HepG2 (cell line): Measurements from ENCODE around the gene PRKCD. TPM values are rescaled to one million over a fixed set of nuclear protein-coding genes. Genes with fewer than 3 reads are reported as not detected.

Experiments used
- BRD4 ChIP-seq: sonication (generic); formaldehyde crosslinking; IDR thresholded peaks from 2 replicates; pipeline ENCODE4 v1.4.0; 2020; ENCODE audit warnings: missing genetic modification reagents
- CENPT ChIP-seq: sonication (generic); formaldehyde crosslinking; IDR thresholded peaks from 2 replicates; pipeline ENCODE4 v1.8.0; 2022; ENCODE audit warnings: low read depth, mild to moderate bottlenecking, moderate library complexity, missing genetic modification reagents
- FOSL2 ChIP-seq: sonication (generic); formaldehyde crosslinking; IDR thresholded peaks from 2 replicates; pipeline ENCODE4 v1.4.0; 2020; ENCODE audit warnings: missing genetic modification reagents
- HMGA1 ChIP-seq: sonication (generic); formaldehyde crosslinking; conservative IDR thresholded peaks from 2 replicates; pipeline ENCODE4 v1.4.0; 2020; ENCODE audit warnings: missing genetic modification reagents
- IKZF5 ChIP-seq: IDR thresholded peaks from 2 replicates; pipeline ENCODE4 v1.6.1; 2018; ENCODE audit warnings: missing genetic modification reagents, mild to moderate bottlenecking, missing compliant biosample characterization
- KAT8 ChIP-seq: IDR thresholded peaks from 2 replicates; pipeline ENCODE4 v1.6.1; 2016; ENCODE audit warnings: missing genetic modification reagents, missing compliant biosample characterization
- KLF9 ChIP-seq: IDR thresholded peaks from 2 replicates; pipeline ENCODE4 v1.6.1; 2016; ENCODE audit warnings: low read depth
- MBD4 ChIP-seq: IDR thresholded peaks from 2 replicates; pipeline ENCODE4 v1.6.1; 2012; ENCODE audit warnings: low read length, inconsistent platforms, borderline replicate concordance
- MIER2 ChIP-seq: IDR thresholded peaks from 2 replicates; pipeline ENCODE4 v1.6.1; 2016; ENCODE audit warnings: missing biosample characterization, missing genetic modification reagents
- NFE2 ChIP-seq: sonication (generic); formaldehyde crosslinking; IDR thresholded peaks from 2 replicates; pipeline ENCODE4 v1.4.0; 2020; ENCODE audit warnings: missing genetic modification reagents
- NR2F2 ChIP-seq: IDR thresholded peaks from 2 replicates; pipeline ENCODE4 v1.6.1; 2012; ENCODE audit warnings: low read depth, inconsistent platforms, borderline replicate concordance
- RARA ChIP-seq: IDR thresholded peaks from 2 replicates; pipeline ENCODE4 v1.6.1; 2016; ENCODE audit warnings: missing genetic modification reagents, missing compliant biosample characterization
- SKI ChIP-seq: fragments of 450-650 bp; IDR thresholded peaks from one replicate; pipeline ENCODE4 v1.6.1; 2018; ENCODE audit warnings: mild to moderate bottlenecking; ENCODE audit not compliant: partially characterized antibody
- ZFYVE20 ChIP-seq: sonication (generic); formaldehyde crosslinking; IDR thresholded peaks from 2 replicates; pipeline ENCODE4 v1.8.0; 2023; ENCODE audit warnings: low read depth, mild to moderate bottlenecking, moderate library complexity, missing genetic modification reagents, borderline replicate concordance
- polyA plus RNA-seq, 8 experiments: library from polyadenylated mRNA; depleted of rRNA in 3 of 8; stranded (reverse) in 7 of 8; unstranded in 1 of 8; fragments of >200 nt; fragmentation: Illumina TruSeq in 4 of 8; extraction: Trizol in 4 of 8; gene quantifications; 2 replicates each; pipeline versions ENCODE4 v1.2.1 to v1.2.3, GENCODE V29; 2011 to 2016; ENCODE audit warnings: low read depth in 4 of 8, missing spikeins in 1 of 8, mixed read lengths in 1 of 8; ENCODE audit not compliant: insufficient read depth in 1 of 8
- total RNA-seq, 5 experiments: library from RNA; depleted of rRNA; stranded (reverse); fragments of >200 nt; fragmentation: Illumina TruSeq; extraction: Trizol; gene quantifications; 2 replicates each; pipeline ENCODE4 v1.2.3, GENCODE V29; 2016; ENCODE audit warnings: low read depth in 1 of 5
- TF ChIP-seq, protein P1 (sequence below): sonication (generic); formaldehyde crosslinking; IDR thresholded peaks from 2 replicates; pipeline ENCODE4 v1.4.0; 2020; ENCODE audit warnings: mild to moderate bottlenecking, missing genetic modification reagents
- TF ChIP-seq, protein P2 (sequence below): sonication (generic); formaldehyde crosslinking; IDR thresholded peaks from 2 replicates; pipeline ENCODE4 v1.8.1; 2023; ENCODE audit warnings: mild to moderate bottlenecking, moderate library complexity, missing genetic modification reagents
- TF ChIP-seq, protein P3 (sequence below): sonication (generic); formaldehyde crosslinking; IDR thresholded peaks from 2 replicates; pipeline ENCODE4 v1.4.0; 2020; ENCODE audit warnings: missing genetic modification reagents
- TF ChIP-seq, protein P4 (sequence below): IDR thresholded peaks from 2 replicates; pipeline ENCODE4 v1.6.1; 2016; ENCODE audit warnings: missing genetic modification reagents, missing compliant biosample characterization
- TF ChIP-seq, protein P5 (sequence below): IDR thresholded peaks from 2 replicates; pipeline ENCODE4 v1.6.1; 2016; ENCODE audit warnings: low read depth
- TF ChIP-seq, protein P6 (sequence below): sonication (generic); IDR thresholded peaks from 2 replicates; pipeline ENCODE4 v1.6.1; 2016; ENCODE audit warnings: low read depth, borderline replicate concordance

The PRKCD gene
- total and polyA plus RNA-seq, 2 of the 13 experiments (the other 11 are each of a cell fraction or from before 2014, with no cell fraction given) = 1.6 to 40.7 TPM

DNA sequence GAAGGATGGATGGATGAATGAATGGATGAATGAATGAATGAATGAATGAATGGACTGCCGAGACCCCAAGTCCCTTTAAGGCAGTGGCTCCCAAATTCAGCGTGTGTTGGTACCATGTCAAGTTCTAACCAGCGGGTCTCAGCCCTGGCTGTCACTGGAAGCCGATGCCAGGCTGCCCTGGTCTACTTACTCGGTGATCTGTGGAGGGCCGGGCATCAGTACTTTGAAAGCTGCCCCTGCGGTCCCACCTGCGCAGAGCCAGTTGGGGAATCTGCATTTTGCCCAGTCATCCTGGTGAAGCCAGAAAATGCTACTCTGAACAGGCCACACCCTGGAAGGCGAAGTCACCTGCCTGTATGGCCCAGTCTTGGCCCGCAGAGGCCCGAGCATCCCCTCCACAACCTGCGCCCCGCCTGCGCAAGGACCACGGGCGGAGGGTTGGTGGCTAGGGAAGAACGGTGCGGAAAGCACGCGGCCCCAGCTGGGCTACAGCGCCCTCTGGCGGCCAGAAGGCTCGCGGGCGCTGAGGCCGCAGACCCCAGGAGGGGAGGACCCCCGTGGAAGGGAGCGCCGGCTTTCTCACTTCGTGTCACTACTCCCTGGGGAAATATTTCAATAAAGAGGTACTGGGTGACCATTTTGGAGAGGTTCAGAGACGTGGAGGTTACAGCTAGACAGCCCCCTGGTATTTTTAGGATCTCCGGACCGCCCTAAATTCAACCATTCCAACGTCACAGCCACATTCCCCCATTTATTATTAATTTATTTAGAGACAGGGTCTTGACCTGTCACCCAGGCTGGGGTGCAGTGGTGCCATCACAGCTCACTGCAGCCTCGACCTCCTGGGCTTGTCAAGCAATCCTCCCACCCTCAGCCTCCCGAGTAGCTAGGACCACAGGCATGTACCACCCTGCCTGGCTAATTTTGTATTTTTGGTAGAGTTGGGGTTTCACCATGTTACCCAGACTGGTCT, 34.9 kb downstream of the PRKCD start (continued):
- 0 out of 2 replicates have a peak, but pooled peaks have one; percentile 22 for TF ChIP-seq IKZF5 (CRISPR knock-in tag)
- no peak for TF ChIP-seq CENPT (CRISPR knock-in tag)
- TF ChIP-seq KAT8 (CRISPR knock-in tag) = no peak
- no peak for TF ChIP-seq FOSL2
- TF ChIP-seq MBD4 = no peak
- TF ChIP-seq, protein P1, sequence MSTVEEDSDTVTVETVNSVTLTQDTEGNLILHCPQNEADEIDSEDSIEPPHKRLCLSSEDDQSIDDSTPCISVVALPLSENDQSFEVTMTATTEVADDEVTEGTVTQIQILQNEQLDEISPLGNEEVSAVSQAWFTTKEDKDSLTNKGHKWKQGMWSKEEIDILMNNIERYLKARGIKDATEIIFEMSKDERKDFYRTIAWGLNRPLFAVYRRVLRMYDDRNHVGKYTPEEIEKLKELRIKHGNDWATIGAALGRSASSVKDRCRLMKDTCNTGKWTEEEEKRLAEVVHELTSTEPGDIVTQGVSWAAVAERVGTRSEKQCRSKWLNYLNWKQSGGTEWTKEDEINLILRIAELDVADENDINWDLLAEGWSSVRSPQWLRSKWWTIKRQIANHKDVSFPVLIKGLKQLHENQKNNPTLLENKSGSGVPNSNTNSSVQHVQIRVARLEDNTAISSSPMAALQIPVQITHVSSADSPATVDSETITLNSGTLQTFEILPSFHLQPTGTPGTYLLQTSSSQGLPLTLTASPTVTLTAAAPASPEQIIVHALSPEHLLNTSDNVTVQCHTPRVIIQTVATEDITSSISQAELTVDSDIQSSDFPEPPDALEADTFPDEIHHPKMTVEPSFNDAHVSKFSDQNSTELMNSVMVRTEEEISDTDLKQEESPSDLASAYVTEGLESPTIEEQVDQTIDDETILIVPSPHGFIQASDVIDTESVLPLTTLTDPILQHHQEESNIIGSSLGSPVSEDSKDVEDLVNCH (CRISPR knock-in tag) = no peak
- TF ChIP-seq BRD4 = no peak
- TF ChIP-seq HMGA1 = no peak
- no peak for TF ChIP-seq SKI
- no peak for TF ChIP-seq NFE2 (CRISPR knock-in tag)
- TF ChIP-seq KLF9 (CRISPR knock-in tag) = no peak
- TF ChIP-seq, protein P2, sequence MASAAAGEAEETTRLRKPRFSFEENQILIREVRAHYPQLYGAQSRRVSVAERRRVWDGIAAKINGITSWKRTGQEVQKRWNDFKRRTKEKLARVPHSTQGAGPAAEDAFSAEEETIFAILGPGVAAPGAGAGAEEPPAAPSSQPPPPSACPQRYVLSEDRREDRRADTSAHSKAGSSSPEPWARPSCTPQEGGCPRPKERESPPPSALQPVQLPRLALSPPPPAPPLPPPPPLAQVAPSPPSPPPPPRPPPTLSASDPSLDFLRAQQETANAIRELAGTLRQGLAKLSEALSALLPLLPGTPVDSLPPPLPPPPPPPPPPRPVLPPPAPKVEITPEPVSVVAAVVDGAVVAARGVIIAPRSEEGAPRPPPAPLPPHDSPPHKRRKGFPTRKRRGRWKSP = no peak
- no peak for TF ChIP-seq RARA (CRISPR knock-in tag)
- TF ChIP-seq, protein P3, sequence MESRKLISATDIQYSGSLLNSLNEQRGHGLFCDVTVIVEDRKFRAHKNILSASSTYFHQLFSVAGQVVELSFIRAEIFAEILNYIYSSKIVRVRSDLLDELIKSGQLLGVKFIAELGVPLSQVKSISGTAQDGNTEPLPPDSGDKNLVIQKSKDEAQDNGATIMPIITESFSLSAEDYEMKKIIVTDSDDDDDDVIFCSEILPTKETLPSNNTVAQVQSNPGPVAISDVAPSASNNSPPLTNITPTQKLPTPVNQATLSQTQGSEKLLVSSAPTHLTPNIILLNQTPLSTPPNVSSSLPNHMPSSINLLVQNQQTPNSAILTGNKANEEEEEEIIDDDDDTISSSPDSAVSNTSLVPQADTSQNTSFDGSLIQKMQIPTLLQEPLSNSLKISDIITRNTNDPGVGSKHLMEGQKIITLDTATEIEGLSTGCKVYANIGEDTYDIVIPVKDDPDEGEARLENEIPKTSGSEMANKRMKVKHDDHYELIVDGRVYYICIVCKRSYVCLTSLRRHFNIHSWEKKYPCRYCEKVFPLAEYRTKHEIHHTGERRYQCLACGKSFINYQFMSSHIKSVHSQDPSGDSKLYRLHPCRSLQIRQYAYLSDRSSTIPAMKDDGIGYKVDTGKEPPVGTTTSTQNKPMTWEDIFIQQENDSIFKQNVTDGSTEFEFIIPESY (CRISPR knock-in tag) = no peak
- no peak for TF ChIP-seq ZFYVE20 (CRISPR knock-in tag)
- TF ChIP-seq NR2F2 = no peak
- TF ChIP-seq, protein P4, sequence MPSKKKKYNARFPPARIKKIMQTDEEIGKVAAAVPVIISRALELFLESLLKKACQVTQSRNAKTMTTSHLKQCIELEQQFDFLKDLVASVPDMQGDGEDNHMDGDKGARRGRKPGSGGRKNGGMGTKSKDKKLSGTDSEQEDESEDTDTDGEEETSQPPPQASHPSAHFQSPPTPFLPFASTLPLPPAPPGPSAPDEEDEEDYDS (CRISPR knock-in tag) = no peak
- TF ChIP-seq, protein P5, sequence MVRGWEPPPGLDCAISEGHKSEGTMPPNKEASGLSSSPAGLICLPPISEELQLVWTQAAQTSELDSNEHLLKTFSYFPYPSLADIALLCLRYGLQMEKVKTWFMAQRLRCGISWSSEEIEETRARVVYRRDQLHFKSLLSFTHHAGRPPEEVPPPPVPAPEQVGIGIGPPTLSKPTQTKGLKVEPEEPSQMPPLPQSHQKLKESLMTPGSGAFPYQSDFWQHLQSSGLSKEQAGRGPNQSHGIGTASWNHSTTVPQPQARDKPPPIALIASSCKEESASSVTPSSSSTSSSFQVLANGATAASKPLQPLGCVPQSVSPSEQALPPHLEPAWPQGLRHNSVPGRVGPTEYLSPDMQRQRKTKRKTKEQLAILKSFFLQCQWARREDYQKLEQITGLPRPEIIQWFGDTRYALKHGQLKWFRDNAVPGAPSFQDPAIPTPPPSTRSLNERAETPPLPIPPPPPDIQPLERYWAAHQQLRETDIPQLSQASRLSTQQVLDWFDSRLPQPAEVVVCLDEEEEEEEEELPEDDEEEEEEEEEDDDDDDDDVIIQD (CRISPR knock-in tag) = no peak
- TF ChIP-seq, protein P6, sequence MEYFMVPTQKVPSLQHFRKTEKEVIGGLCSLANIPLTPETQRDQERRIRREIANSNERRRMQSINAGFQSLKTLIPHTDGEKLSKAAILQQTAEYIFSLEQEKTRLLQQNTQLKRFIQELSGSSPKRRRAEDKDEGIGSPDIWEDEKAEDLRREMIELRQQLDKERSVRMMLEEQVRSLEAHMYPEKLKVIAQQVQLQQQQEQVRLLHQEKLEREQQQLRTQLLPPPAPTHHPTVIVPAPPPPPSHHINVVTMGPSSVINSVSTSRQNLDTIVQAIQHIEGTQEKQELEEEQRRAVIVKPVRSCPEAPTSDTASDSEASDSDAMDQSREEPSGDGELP = peak; percentile 57; the same call in 1 of the 2 replicates
- TF ChIP-seq MIER2 (CRISPR knock-in tag) = no peak
